ENCODE results near the gene ZBTB7C.

GRCh38 chr18:48123941-48124340 lies 285.2 kb downstream of the ZBTB7C start:
- TF ChIP-seq, protein P1, sequence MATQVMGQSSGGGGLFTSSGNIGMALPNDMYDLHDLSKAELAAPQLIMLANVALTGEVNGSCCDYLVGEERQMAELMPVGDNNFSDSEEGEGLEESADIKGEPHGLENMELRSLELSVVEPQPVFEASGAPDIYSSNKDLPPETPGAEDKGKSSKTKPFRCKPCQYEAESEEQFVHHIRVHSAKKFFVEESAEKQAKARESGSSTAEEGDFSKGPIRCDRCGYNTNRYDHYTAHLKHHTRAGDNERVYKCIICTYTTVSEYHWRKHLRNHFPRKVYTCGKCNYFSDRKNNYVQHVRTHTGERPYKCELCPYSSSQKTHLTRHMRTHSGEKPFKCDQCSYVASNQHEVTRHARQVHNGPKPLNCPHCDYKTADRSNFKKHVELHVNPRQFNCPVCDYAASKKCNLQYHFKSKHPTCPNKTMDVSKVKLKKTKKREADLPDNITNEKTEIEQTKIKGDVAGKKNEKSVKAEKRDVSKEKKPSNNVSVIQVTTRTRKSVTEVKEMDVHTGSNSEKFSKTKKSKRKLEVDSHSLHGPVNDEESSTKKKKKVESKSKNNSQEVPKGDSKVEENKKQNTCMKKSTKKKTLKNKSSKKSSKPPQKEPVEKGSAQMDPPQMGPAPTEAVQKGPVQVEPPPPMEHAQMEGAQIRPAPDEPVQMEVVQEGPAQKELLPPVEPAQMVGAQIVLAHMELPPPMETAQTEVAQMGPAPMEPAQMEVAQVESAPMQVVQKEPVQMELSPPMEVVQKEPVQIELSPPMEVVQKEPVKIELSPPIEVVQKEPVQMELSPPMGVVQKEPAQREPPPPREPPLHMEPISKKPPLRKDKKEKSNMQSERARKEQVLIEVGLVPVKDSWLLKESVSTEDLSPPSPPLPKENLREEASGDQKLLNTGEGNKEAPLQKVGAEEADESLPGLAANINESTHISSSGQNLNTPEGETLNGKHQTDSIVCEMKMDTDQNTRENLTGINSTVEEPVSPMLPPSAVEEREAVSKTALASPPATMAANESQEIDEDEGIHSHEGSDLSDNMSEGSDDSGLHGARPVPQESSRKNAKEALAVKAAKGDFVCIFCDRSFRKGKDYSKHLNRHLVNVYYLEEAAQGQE (IDR thresholded peaks at IDR 0.05; ENCODE audit: insufficient read depth in 1 of 2, low read depth in 2 of 2, low read length in 2 of 2) = no peak
- TF ChIP-seq SIN3A (IDR thresholded peaks at IDR 0.05; ENCODE audit: borderline replicate concordance, insufficient read depth, low read length) (no peak), TAF1 (IDR thresholded peaks at IDR 0.05; ENCODE audit: borderline replicate concordance, insufficient read depth, low read length) (no peak)
